ENCODE data around the gene LSS.
A peak's percentile ranks its signal among the peaks of the same experiment; 100 is the strongest.

Gene LSS

DNA sequence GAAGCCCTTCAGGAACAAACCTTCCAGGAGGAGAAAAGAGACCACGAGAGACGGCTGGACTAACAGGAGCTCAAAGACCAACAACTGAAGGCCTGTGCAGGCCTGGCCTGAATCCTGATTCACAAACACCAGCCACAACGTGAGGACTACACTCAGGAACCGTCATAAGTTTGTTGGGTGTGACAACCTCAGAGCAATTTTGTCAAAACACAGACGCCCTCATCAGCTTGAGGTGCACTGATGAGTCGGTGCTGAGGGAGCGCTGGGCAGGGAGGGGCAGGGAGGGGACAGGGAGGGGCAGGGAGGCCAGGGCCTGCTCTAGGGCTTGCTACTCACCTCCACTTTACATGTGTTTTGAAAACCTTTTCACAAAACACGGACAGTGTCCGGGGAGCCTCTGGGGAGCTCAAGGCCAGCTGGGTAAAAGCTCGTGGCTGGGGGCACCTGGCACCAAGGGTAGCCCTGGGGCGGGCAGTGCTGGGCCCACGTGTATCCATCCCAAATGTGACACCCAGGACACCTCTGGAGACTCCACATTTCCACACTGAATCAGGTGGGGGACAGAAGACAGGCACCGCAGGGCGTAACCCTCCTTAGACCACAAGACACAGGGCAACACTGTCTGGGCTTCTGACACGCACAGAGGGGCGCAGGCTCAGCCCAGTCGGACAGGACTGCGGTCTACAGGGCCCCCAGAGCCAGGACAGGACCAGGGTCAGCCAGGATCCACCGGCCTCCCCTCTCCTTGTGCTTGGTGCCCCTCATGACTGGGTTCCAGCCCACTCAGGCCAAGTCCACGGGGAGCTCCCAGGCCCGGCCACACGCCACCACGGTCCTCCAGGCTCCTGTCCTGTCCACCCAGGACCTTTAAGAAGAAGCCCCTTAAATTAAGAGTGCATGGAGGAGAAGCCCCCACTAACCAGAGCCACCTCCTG lies 16.5 kb downstream of the LSS start:
- no peaks in the 10 kb centered on the region for H3K27me3 ChIP-seq (replicated peaks)
- DNase-seq, result no peak
- no peak overlapping the region for H3K27ac ChIP-seq
- no peak overlapping the region for H3K4me3 ChIP-seq (ENCODE audit: low read depth, low read length)
- peaks cover 62% of the 10 kb centered on the region for H3K36me3 ChIP-seq (replicated peaks)
- TF ChIP-seq, protein P1, sequence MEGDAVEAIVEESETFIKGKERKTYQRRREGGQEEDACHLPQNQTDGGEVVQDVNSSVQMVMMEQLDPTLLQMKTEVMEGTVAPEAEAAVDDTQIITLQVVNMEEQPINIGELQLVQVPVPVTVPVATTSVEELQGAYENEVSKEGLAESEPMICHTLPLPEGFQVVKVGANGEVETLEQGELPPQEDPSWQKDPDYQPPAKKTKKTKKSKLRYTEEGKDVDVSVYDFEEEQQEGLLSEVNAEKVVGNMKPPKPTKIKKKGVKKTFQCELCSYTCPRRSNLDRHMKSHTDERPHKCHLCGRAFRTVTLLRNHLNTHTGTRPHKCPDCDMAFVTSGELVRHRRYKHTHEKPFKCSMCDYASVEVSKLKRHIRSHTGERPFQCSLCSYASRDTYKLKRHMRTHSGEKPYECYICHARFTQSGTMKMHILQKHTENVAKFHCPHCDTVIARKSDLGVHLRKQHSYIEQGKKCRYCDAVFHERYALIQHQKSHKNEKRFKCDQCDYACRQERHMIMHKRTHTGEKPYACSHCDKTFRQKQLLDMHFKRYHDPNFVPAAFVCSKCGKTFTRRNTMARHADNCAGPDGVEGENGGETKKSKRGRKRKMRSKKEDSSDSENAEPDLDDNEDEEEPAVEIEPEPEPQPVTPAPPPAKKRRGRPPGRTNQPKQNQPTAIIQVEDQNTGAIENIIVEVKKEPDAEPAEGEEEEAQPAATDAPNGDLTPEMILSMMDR (IDR thresholded peaks at IDR 0.05; ENCODE audit: low read depth, low read length, missing control alignments), result no peak
- in situ Hi-C loops (cut with HindIII; ENCODE audit: low pct_ligation_motif_present, low sequenced_read_pairs), result no loop called here

DNA sequence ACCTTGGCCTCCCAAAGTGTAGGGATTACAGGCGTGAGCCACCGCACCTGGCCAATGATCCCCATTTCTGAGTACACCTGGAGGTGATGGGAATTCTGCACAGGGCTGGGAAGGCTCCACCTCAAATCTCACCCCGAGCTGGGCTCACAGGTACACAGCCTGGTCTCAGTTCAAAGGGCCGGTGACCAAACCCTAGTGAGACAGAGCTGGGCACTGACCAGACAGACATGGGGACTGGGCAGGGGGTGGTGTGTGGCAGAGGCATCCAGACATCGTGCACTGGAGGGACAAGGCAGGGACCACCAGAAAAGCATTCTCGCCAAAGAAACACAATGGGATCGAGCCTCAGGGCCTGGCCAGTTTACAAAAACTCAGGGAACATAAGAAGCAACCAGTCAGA lies 17.2 kb downstream of the LSS start:
- Histone ChIP-seq H3K4me3 (ENCODE audit: low read depth, low read length) (no peak overlapping the region), H3K27ac (no peak overlapping the region), H3K36me3 (replicated peaks) (peaks cover 64% of the 10 kb centered on the region), H3K27me3 (replicated peaks) (no peaks in the 10 kb centered on the region)
- in situ Hi-C loops (cut with HindIII; ENCODE audit: low pct_ligation_motif_present, low sequenced_read_pairs), result no loop called here
- no peak for DNase-seq
- TF ChIP-seq, protein P1 (IDR thresholded peaks at IDR 0.05; ENCODE audit: low read depth, low read length, missing control alignments), result no peak

DNA sequence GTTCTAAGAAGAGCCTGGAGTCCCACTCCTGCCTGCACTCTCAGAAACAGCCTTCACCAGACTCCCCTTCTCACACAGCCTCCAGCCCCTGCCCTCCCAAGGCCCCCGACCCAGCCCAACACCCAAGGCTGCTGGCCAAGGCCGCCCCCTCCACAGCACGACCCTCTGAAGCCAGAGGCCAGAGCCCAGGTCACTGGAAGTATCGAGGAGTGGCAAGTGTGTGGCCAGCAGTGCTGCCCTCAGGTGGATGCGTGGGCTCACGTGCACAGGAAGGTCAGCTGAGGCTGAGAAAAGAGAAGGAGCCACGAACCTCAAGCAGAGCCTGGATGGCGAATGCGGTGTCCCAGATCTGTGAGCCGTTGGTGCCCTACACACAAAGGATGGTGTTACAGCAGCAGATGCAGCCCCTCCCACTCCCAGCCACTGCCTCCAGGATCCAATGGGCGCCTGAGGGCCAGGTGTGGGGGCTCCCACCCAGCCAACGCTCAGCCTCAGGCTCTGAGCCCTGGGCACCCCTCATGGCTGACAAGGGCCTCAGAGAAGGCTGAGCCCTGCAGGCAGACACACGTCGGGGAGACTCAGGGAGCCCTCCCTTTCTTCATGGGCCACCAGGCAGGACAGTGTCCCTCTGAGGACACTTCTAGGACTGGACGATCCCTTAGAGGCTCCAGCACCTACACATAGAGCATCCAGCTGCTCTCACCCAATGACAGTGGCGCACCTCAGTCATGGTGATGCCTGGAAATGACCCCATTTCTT lies 18.0 kb downstream of the LSS start:
- Histone ChIP-seq H3K27ac (no peak overlapping the region), H3K27me3 (replicated peaks) (no peaks in the 10 kb centered on the region), H3K4me3 (ENCODE audit: low read depth, low read length) (no peak overlapping the region), H3K36me3 (replicated peaks) (peaks cover 64% of the 10 kb centered on the region)
- DNase-seq, result no peak
- in situ Hi-C loops (cut with HindIII; ENCODE audit: low pct_ligation_motif_present, low sequenced_read_pairs), result no loop called here
- TF ChIP-seq, protein P1 (IDR thresholded peaks at IDR 0.05; ENCODE audit: low read depth, low read length, missing control alignments), result peak; percentile 16

DNA sequence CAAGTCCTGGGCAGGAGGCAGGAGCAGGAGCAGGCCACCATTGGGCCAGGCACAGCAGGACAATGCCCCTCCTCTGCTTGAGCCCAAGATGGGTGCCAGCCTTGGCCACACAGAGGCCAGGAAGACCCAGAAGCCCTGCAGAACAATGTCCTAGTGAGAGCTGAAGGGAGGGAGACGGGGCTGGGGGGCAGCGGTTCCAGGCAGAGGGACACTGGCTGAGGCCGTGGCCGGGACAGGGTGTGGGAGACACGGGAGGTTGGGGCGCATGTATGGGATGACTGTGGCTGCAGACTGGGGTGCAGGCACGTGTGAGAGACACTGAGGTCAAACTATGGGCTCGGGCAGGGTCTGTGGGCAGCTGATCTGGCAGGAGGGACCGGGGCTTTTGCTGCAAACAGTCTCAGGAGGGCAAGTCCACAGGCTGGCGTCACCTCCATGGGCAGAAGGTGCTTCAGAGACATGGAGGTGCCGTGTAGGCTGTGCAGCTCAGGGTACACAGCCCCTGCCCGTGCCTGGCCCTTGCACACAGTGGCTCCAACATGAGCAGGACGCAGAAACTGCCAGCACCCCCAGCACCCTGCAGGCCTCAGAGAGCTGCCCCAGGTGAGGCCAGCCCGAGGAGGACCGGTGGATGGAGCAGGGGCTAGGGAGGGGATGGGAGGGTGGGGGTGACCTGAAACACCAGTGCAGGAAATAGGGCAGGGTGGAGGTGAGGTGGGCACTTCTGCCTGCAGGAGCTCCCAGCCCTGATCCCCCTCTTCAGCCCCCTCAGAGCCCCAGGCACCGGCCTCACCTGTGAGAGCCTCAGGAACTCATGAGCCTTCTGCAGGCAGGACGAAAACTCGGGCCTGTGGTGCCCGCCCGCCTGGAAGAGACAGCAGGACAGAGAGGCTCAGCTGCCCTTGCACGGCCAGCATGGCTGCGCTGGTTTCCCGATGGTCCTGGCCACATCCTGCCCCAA lies 19.5 kb downstream of the LSS start:
- in situ Hi-C loops (cut with HindIII; ENCODE audit: low pct_ligation_motif_present, low sequenced_read_pairs), result no loop called here
- no peak overlapping the region for H3K4me3 ChIP-seq (ENCODE audit: low read depth, low read length)

More for the DNA sequence above, 19.5 kb downstream of the LSS start:
- Histone ChIP-seq H3K36me3 (replicated peaks) (peaks cover 70% of the 10 kb centered on the region), H3K27ac (no peak overlapping the region), H3K27me3 (replicated peaks) (no peaks in the 10 kb centered on the region)
- TF ChIP-seq, protein P1 (IDR thresholded peaks at IDR 0.05; ENCODE audit: low read depth, low read length, missing control alignments), result no peak
- no peak for DNase-seq
